GM23248 (cell line): ENCODE measurements around the gene FILIP1. TPM values are rescaled to one million over a fixed set of nuclear protein-coding genes. Genes with fewer than 3 reads are reported as not detected.

Experiments used
- DNase-seq: peaks from one replicate; pipeline ENCODE4 v3.0.0-alpha.2; 2015
- H2AFZ ChIP-seq: fragments of 200-600 bp; sonication (generic); 2 replicates; pipeline ENCODE4 v1.6.1; 2016; ENCODE audit warnings: antibody characterized with exemption
- H3F3A ChIP-seq: fragments of 200-600 bp; sonication (generic); 2 replicates; pipeline ENCODE4 v1.6.1; 2016; ENCODE audit warnings: mild to moderate bottlenecking, antibody characterized with exemption, mixed run types; ENCODE audit not compliant: insufficient read depth
- H3K27ac ChIP-seq: fragments of 200-600 bp; sonication (generic); 2 replicates; pipeline ENCODE4 v1.5.1; 2016; ENCODE audit warnings: mild to moderate bottlenecking
- H3K27me3 ChIP-seq: fragments of 200-600 bp; sonication (generic); replicated peaks from 2 replicates; pipeline ENCODE4 v1.6.1; 2016; ENCODE audit warnings: mild to moderate bottlenecking; ENCODE audit not compliant: insufficient read depth
- H3K36me3 ChIP-seq: fragments of 200-600 bp; sonication (generic); 2 replicates; pipeline ENCODE4 v1.6.1; 2016; ENCODE audit warnings: low read depth, mild to moderate bottlenecking
- H3K4me1 ChIP-seq: fragments of 200-600 bp; sonication (generic); 2 replicates; pipeline ENCODE4 v1.6.1; 2016; ENCODE audit warnings: mild to moderate bottlenecking; ENCODE audit not compliant: insufficient read depth
- H3K4me2 ChIP-seq: fragments of 200-600 bp; sonication (generic); one replicate; pipeline ENCODE4 v1.6.1; 2016; ENCODE audit warnings: mild to moderate bottlenecking; ENCODE audit not compliant: unreplicated experiment
- H3K4me3 ChIP-seq: fragments of 200-600 bp; sonication (generic); 2 replicates; pipeline ENCODE4 v1.5.1; 2016; ENCODE audit warnings: mild to moderate bottlenecking
- H3K79me2 ChIP-seq: fragments of 200-600 bp; sonication (generic); 2 replicates; pipeline ENCODE4 v1.6.1; 2016; ENCODE audit warnings: mild to moderate bottlenecking; ENCODE audit not compliant: insufficient read depth
- H3K9ac ChIP-seq: fragments of 200-600 bp; sonication (generic); 2 replicates; pipeline ENCODE4 v1.6.1; 2016; ENCODE audit warnings: mild to moderate bottlenecking
- H3K9me2 ChIP-seq: fragments of 200-600 bp; sonication (generic); 2 replicates; pipeline ENCODE4 v1.6.1; 2016; ENCODE audit warnings: mixed run types, mild to moderate bottlenecking, moderate library complexity; ENCODE audit not compliant: insufficient read depth
- H3K9me3 ChIP-seq: fragments of 200-600 bp; sonication (generic); one replicate; pipeline ENCODE4 v1.6.1; 2017; ENCODE audit warnings: low read depth
- H4K20me1 ChIP-seq: fragments of 200-600 bp; sonication (generic); 2 replicates; pipeline ENCODE4 v1.6.0; 2016; ENCODE audit not compliant: insufficient read depth
- EZH2 ChIP-seq: fragments of 200-600 bp; sonication (generic); IDR thresholded peaks from 2 replicates; pipeline ENCODE4 v1.6.1; 2018; ENCODE audit warnings: antibody characterized with exemption, mild to moderate bottlenecking; ENCODE audit not compliant: insufficient read depth, poor library complexity, severe bottlenecking
- EZH2phosphoT487 ChIP-seq: fragments of 200-600 bp; sonication (generic); IDR thresholded peaks from 2 replicates; pipeline ENCODE4 v1.6.1; 2018; ENCODE audit warnings: antibody characterized with exemption, moderate library complexity, mild to moderate bottlenecking, low read depth; ENCODE audit not compliant: insufficient read depth
- WGBS, 2 experiments: methylation state at CpG; one replicate each; pipeline ENCODE4 v1.1.6; 2015 to 2017; ENCODE audit warnings: low lambda C conversion rate in 2 of 2, low coverage in 1 of 2; ENCODE audit errors: missing lambda C conversion rate in 2 of 2; 5-methylcytosine and 5-hydroxymethylcytosine counted together
- in situ Hi-C: fragments of 300-500 bp; cut with MboI; formaldehyde crosslinking; loops from 2 replicates; pipeline ENCODE4 v1.15.0; 2020
- polyA plus RNA-seq: library from polyadenylated mRNA; unstranded; fragments of >200 nt; fragmentation: Nextera tagmentation; extraction: Ambion mirVana; gene quantifications from 2 replicates; pipeline ENCODE4 v1.2.1, GENCODE V29; 2016
- total RNA-seq: library from RNA; depleted of rRNA; stranded (reverse); fragments of >200 nt; shearing (Covaris generic); gene quantifications from 2 replicates; pipeline ENCODE4 v1.2.3, GENCODE V29; 2014

The FILIP1 gene
- total and polyA plus RNA-seq, 2 experiments from 2014 or later, result under 0.01 TPM; not detected in 1

DNA sequence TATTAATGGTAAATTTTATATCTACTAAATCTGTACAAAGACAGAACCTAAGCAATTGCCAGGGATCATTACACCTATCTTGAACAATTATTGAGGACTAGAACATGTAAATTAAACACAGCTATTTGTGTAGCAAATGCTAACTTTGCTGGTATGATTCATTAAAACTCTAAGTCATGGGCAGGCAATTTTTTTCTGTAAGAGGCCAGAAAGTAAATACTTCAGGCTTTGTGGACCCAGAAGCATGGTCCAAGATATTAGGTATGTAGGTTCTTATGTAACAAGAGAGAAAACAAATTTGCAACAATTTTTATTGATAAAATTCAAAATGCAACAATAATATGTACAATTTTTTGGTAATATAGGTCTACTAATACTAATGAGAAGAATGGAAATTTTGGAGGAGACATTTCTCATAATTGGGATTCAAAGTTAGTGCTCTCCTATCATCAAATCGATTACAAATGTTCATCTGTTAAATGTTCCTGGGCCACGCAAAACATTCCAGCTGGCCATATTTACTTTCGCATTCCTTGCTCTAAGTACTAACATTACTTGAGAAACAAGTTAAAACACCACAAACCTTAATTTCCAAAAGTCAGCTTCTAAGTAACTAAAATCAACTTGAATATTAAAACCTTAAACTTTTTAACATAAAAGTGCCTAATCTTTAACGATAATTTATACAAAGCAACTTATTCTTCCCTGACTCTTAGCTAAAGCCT is 213.3 kb downstream of the FILIP1 start:
- peak overlapping the region; percentile 91 for H3K9ac ChIP-seq
- H3K27ac ChIP-seq, result peak overlapping the region; percentile 39
- H4K20me1 ChIP-seq, result 0 out of 2 replicates have a peak, but pooled peaks cover 12% of the 10 kb centered on the region

DNA sequence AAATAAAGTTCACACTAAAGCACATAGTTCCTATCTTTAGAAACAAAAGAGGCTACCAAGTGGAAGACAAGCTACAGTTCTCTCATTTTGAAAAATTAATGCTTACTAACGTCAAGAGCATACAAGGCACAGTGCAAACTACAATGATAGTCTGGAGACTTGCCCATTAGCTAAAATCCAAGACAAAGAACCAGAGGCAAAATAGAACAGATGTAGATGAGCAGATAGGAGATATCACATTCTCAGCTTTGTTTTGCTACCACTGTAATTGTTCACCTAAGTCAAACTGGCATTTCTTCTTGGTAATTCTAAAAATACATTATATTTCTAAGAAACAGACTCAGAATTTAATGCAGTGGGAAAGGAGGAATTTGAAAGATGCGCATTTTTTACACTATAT is 214.2 kb downstream of the FILIP1 start:
- Histone ChIP-seq H2AFZ (no peak overlapping the region), H3K27me3 (no peaks in the 10 kb centered on the region), H3K9ac (no peak overlapping the region), H3K4me1 (peaks cover 66% of the 10 kb centered on the region), H3K9me3 (no peaks in the 10 kb centered on the region), H3K36me3 (no peaks in the 10 kb centered on the region), H4K20me1 (0 out of 2 replicates have a peak, but pooled peaks cover 12% of the 10 kb centered on the region), H3K79me2 (peaks cover 96% of the 10 kb centered on the region), H3F3A (peaks cover 15% of the 10 kb centered on the region), H3K4me2 (no peak overlapping the region), H3K9me2 (no peaks in the 10 kb centered on the region), H3K27ac (0 out of 2 replicates have a peak overlapping the region, but pooled peaks have one; percentile 39), H3K4me3 (no peak overlapping the region)
- 55 to 64% methylated on average over 2 of the region's 2 CpGs for WGBS, 2 experiments
- no peak for DNase-seq
- TF ChIP-seq EZH2 (no peak), EZH2phosphoT487 (no peak)
- in situ Hi-C loops, result no loop called here

More for the DNA sequence above, 213.3 kb downstream of the FILIP1 start:
- no peaks in the 10 kb centered on the region for H3K36me3 ChIP-seq
- H3K4me3 ChIP-seq, result peak overlapping the region; percentile 83
- no peaks in the 10 kb centered on the region for H3K27me3 ChIP-seq
- WGBS, 2 experiments, result 29 to 30% methylated on average over 4 of the region's 4 CpGs
- H3K79me2 ChIP-seq, result peaks cover 95% of the 10 kb centered on the region
- H3K4me2 ChIP-seq, result peak overlapping the region; percentile 96
- peaks cover 13% of the 10 kb centered on the region for H3F3A ChIP-seq
- DNase-seq, result peak; percentile 65
- H2AFZ ChIP-seq, result no peak overlapping the region
- in situ Hi-C loops, result no loop called here
- H3K9me2 ChIP-seq, result no peaks in the 10 kb centered on the region
- TF ChIP-seq EZH2phosphoT487, result no peak
- no peak for TF ChIP-seq EZH2
- peaks cover 58% of the 10 kb centered on the region for H3K4me1 ChIP-seq
- H3K9me3 ChIP-seq, result no peaks in the 10 kb centered on the region

- H4K20me1 ChIP-seq, result 0 out of 2 replicates have a peak, but pooled peaks cover 12% of the 10 kb centered on the region
- H3K27me3 ChIP-seq, result no peaks in the 10 kb centered on the region
- H3K9ac ChIP-seq, result no peak overlapping the region
- H3K36me3 ChIP-seq, result no peaks in the 10 kb centered on the region
- H3K4me1 ChIP-seq, result peaks cover 74% of the 10 kb centered on the region
- no peaks in the 10 kb centered on the region for H3K9me2 ChIP-seq
- no peaks in the 10 kb centered on the region for H3K9me3 ChIP-seq
- DNase-seq, result peak; percentile 22
- H2AFZ ChIP-seq, result no peak overlapping the region
- H3K79me2 ChIP-seq, result peaks cover 96% of the 10 kb centered on the region
- H3K27ac ChIP-seq, result no peak overlapping the region
- 65 to 66% methylated on average over 4 of the region's 4 CpGs for WGBS, 2 experiments
- H3K4me2 ChIP-seq, result no peak overlapping the region
- TF ChIP-seq EZH2, result no peak
- TF ChIP-seq EZH2phosphoT487, result no peak
- peaks cover 15% of the 10 kb centered on the region for H3F3A ChIP-seq
- in situ Hi-C loops, result no loop called here
- no peak overlapping the region for H3K4me3 ChIP-seq
Observed at GRCh38 chr6:75278474-75279077, 215.0 kb downstream of the FILIP1 start.

DNA sequence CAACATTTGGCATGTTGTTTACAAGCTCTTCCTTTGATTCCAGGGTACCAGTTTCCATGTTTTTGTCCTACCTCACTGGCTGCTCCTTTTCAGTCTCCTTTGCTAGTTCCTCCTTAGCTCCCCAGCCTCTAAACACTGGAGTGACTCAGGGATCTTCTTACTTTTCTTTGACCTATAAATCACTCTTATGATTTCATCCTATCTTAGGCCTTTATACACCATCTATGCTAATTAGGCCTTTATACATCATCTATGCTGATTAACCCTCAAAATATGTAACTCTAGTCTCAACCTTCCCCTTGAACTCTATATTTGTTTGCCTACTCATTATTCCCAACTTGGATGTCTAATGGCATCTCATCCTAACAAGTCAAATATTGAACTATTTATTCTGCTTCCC is 218.5 kb downstream of the FILIP1 start:
- in situ Hi-C loops, result no loop called here
- 0 out of 2 replicates have a peak overlapping the region, but pooled peaks have one; percentile 1 for H3K4me3 ChIP-seq
- peaks cover 15% of the 10 kb centered on the region for H3F3A ChIP-seq
- no peaks in the 10 kb centered on the region for H3K27me3 ChIP-seq
- H3K4me2 ChIP-seq, result peak overlapping the region; percentile 51
- H3K9me3 ChIP-seq, result no peaks in the 10 kb centered on the region
- no peaks in the 10 kb centered on the region for H3K9me2 ChIP-seq
- no peak for TF ChIP-seq EZH2phosphoT487
- no peak for TF ChIP-seq EZH2
- no peak overlapping the region for H3K9ac ChIP-seq
- H3K27ac ChIP-seq, result peak overlapping the region; percentile 61
- H3K4me1 ChIP-seq, result peaks cover 51% of the 10 kb centered on the region
- peak; percentile 81 for DNase-seq
- H4K20me1 ChIP-seq, result 0 out of 2 replicates have a peak, but pooled peaks cover 13% of the 10 kb centered on the region
- H3K36me3 ChIP-seq, result peaks cover 8% of the 10 kb centered on the region; the same call in 1 of the 2 replicates
- no peak overlapping the region for H2AFZ ChIP-seq
- peaks cover 96% of the 10 kb centered on the region for H3K79me2 ChIP-seq
